ENCODE measurements around the gene TMEM135.

The TMEM135 gene

GRCh38 chr11:87223816-87224215 lies 186.1 kb downstream of the TMEM135 start:
- Histone ChIP-seq H3K4me2 (no peak overlapping the region), H3K27ac (no peak overlapping the region), H4K20me1 (ENCODE audit: insufficient read depth) (no peaks in the 10 kb centered on the region), H3K9ac (no peak overlapping the region), H2AFZ (ENCODE audit: low read depth) (no peak overlapping the region), H3K4me1 (ENCODE audit: low read depth, poor library complexity, severe bottlenecking) (no peaks in the 10 kb centered on the region), H3K79me2 (ENCODE audit: insufficient read depth, low read depth) (no peaks in the 10 kb centered on the region), H3K4me3 (IDR thresholded peaks at IDR 0.05; ENCODE audit: insufficient read depth, low read depth, low read length) (no peak overlapping the region), H3K27me3 (ENCODE audit: insufficient read depth, low read depth) (no peaks in the 10 kb centered on the region), H3K36me3 (ENCODE audit: insufficient read depth) (no peaks in the 10 kb centered on the region)
- TF ChIP-seq CTCF (conservative IDR thresholded peaks at IDR 0.05; ENCODE audit: low read depth, low read length), result no peak

DNA sequence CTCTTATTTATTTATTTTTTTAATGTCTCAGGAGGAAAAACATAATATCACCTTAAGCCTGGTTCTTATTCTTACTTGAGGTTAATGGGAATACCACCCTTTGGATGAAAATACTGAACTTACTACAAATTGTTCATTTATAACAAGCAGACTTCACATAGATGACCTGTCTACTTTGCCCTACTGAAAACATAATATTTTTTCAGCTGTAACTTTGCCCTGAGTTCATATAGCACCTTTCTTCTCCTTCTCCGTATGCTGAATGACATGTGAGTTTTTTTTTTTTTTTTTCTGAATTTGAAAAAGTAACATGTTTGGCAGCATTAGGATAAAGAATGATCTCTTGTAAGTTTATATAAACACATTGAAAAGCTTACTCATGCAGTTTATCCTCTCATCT lies 186.8 kb downstream of the TMEM135 start:
- H4K20me1 ChIP-seq (ENCODE audit: insufficient read depth), result no peaks in the 10 kb centered on the region
- no peak overlapping the region for H3K4me2 ChIP-seq
- no peak for TF ChIP-seq CTCF (conservative IDR thresholded peaks at IDR 0.05; ENCODE audit: low read depth, low read length)
- H2AFZ ChIP-seq (ENCODE audit: low read depth), result no peak overlapping the region
- H3K36me3 ChIP-seq (ENCODE audit: insufficient read depth), result no peaks in the 10 kb centered on the region
- no peaks in the 10 kb centered on the region for H3K27me3 ChIP-seq (ENCODE audit: insufficient read depth, low read depth)
- no peak overlapping the region for H3K27ac ChIP-seq
- H3K4me3 ChIP-seq (IDR thresholded peaks at IDR 0.05; ENCODE audit: insufficient read depth, low read depth, low read length), result no peak overlapping the region
- no peak overlapping the region for H3K9ac ChIP-seq
- no peaks in the 10 kb centered on the region for H3K79me2 ChIP-seq (ENCODE audit: insufficient read depth, low read depth)
- H3K4me1 ChIP-seq (ENCODE audit: low read depth, poor library complexity, severe bottlenecking), result no peaks in the 10 kb centered on the region

- Histone ChIP-seq H3K4me1 (ENCODE audit: low read depth, poor library complexity, severe bottlenecking) (no peaks in the 10 kb centered on the region), H3K9ac (no peak overlapping the region), H3K36me3 (ENCODE audit: insufficient read depth) (no peaks in the 10 kb centered on the region), H3K4me3 (IDR thresholded peaks at IDR 0.05; ENCODE audit: insufficient read depth, low read depth, low read length) (no peak overlapping the region), H3K27ac (no peak overlapping the region), H4K20me1 (ENCODE audit: insufficient read depth) (no peaks in the 10 kb centered on the region), H3K4me2 (no peak overlapping the region), H2AFZ (ENCODE audit: low read depth) (no peak overlapping the region), H3K79me2 (ENCODE audit: insufficient read depth, low read depth) (no peaks in the 10 kb centered on the region), H3K27me3 (ENCODE audit: insufficient read depth, low read depth) (no peaks in the 10 kb centered on the region)
- TF ChIP-seq CTCF (conservative IDR thresholded peaks at IDR 0.05; ENCODE audit: low read depth, low read length), result no peak
These were observed 191.1 kb downstream of the TMEM135 start for GRCh38 chr11:87228820-87229219.

- no peaks in the 10 kb centered on the region for H3K4me1 ChIP-seq (ENCODE audit: low read depth, poor library complexity, severe bottlenecking)
- no peak overlapping the region for H2AFZ ChIP-seq (ENCODE audit: low read depth)
- no peaks in the 10 kb centered on the region for H3K27me3 ChIP-seq (ENCODE audit: insufficient read depth, low read depth)
- no peak overlapping the region for H3K4me2 ChIP-seq
- H3K27ac ChIP-seq, result no peak overlapping the region
- H4K20me1 ChIP-seq (ENCODE audit: insufficient read depth), result no peaks in the 10 kb centered on the region
- H3K36me3 ChIP-seq (ENCODE audit: insufficient read depth), result no peaks in the 10 kb centered on the region
- no peaks in the 10 kb centered on the region for H3K79me2 ChIP-seq (ENCODE audit: insufficient read depth, low read depth)
- H3K4me3 ChIP-seq (IDR thresholded peaks at IDR 0.05; ENCODE audit: insufficient read depth, low read depth, low read length), result no peak overlapping the region
- TF ChIP-seq CTCF (conservative IDR thresholded peaks at IDR 0.05; ENCODE audit: low read depth, low read length), result no peak
- H3K9ac ChIP-seq, result no peak overlapping the region
These were observed 193.3 kb downstream of the TMEM135 start for GRCh38 chr11:87230995-87231394.

DNA sequence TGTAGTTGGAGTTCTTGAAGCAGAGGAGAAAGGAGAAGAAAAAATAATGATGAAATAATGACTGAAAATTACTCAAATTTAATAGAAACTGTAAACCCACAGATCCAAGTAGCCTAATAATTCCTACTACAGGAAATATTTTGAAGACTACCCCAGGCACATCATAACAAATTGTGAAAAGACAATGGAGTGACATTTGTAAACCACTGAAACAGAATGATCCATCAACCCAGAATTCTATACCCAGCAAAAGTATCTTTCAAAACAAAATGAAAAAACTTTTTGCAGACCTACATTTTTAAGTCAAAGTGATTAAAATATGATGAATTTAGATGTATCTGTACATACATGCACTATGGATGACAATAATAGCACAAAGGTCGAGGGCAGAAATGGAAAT lies 194.6 kb downstream of the TMEM135 start:
- Histone ChIP-seq H3K4me2 (no peak overlapping the region), H4K20me1 (ENCODE audit: insufficient read depth) (no peaks in the 10 kb centered on the region), H2AFZ (ENCODE audit: low read depth) (no peak overlapping the region), H3K4me3 (IDR thresholded peaks at IDR 0.05; ENCODE audit: insufficient read depth, low read depth, low read length) (no peak overlapping the region), H3K27ac (no peak overlapping the region), H3K27me3 (ENCODE audit: insufficient read depth, low read depth) (no peaks in the 10 kb centered on the region), H3K36me3 (ENCODE audit: insufficient read depth) (no peaks in the 10 kb centered on the region), H3K9ac (no peak overlapping the region), H3K4me1 (ENCODE audit: low read depth, poor library complexity, severe bottlenecking) (no peaks in the 10 kb centered on the region), H3K79me2 (ENCODE audit: insufficient read depth, low read depth) (no peaks in the 10 kb centered on the region)
- no peak for TF ChIP-seq CTCF (conservative IDR thresholded peaks at IDR 0.05; ENCODE audit: low read depth, low read length)

All from KMS-11 (cell line).